Endothelial cell of umbilical vein (primary cell): Measurements from ENCODE around the gene LRFN2.

ENCODE experiments used
- CTCF ChIP-seq, 2 donors: IDR thresholded peaks; 1 replicate in 1 of 2; 2 replicates in 1 of 2; pipeline ENCODE4 v1.5.1; 2011; ENCODE audit warnings: low read length in 2 of 2, mild to moderate bottlenecking in 2 of 2, moderate library complexity in 2 of 2, control low read depth in 1 of 2, inconsistent platforms in 1 of 2, low read depth in 1 of 2; ENCODE audit not compliant: insufficient read depth in 1 of 2; ENCODE audit errors: extremely low read depth in 1 of 2
- EZH2 ChIP-seq: IDR thresholded peaks from 2 replicates; pipeline ENCODE4 v1.6.1; 2012; ENCODE audit warnings: borderline replicate concordance, low read depth, mild to moderate bottlenecking, moderate library complexity, low read length, inconsistent platforms; ENCODE audit not compliant: severe bottlenecking
- JUN ChIP-seq: IDR thresholded peaks from 2 replicates; pipeline ENCODE4 v1.6.1; 2011; ENCODE audit warnings: borderline replicate concordance, low read depth; ENCODE audit not compliant: insufficient read length, insufficient read depth
- MYC ChIP-seq: IDR thresholded peaks from one replicate; pipeline ENCODE4 v1.6.1; 2011; ENCODE audit warnings: mild to moderate bottlenecking, low read depth, low read length
- POLR2A ChIP-seq: IDR thresholded peaks from 2 replicates; pipeline ENCODE4 v1.6.1; 2012; ENCODE audit warnings: low read depth, mild to moderate bottlenecking, control low read depth, low read length
- TF ChIP-seq, protein P1 (sequence below): IDR thresholded peaks from 2 replicates; pipeline ENCODE4 v1.6.1; 2011; ENCODE audit not compliant: insufficient read depth, insufficient read length

DNA sequence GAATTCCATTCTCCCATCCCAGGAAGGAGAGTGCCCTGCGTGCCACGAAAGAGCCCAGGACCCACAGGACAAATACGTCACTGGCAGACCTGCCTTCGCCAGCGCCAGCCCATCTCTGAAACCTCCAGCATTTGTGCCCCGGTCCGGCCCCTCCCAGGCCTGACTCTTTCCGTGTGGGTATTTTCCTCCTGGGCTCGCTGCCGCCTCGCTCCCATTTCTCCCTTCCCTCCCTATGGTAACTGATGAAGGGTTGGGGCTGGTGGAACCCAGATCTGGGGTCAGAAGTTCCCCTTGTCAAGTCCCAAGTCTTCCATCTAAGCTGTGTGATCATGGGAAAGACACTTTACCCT lies 208.5 kb downstream of the LRFN2 start:
- no peak for TF ChIP-seq CTCF (IDR thresholded peaks at IDR 0.05; ENCODE audit: extremely low read depth in 1 of 2, insufficient read depth in 1 of 2, low read depth in 1 of 2, low read length in 2 of 2)
- TF ChIP-seq, protein P1, sequence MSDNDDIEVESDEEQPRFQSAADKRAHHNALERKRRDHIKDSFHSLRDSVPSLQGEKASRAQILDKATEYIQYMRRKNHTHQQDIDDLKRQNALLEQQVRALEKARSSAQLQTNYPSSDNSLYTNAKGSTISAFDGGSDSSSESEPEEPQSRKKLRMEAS, result no peak
- TF ChIP-seq POLR2A, result no peak
- no peak for TF ChIP-seq EZH2
- no peak for TF ChIP-seq JUN
- TF ChIP-seq MYC, result no peak
